SK-N-SH treated with all-trans-retinoic acid at 6 μM for 48 hours (cell line): ENCODE measurements around the gene GJA3.

ENCODE experiments used
- PATZ1 ChIP-seq: fragments of 250-450 bp; sonication (Bioruptor Pico); IDR thresholded peaks from 2 replicates; pipeline ENCODE4 v1.8.0; 2020; ENCODE audit warnings: mild to moderate bottlenecking, moderate library complexity, borderline replicate concordance
- RARB ChIP-seq: fragments of 250-450 bp; sonication (Bioruptor Pico); IDR thresholded peaks from 2 replicates; pipeline ENCODE4 v1.8.0; 2021; ENCODE audit warnings: mild to moderate bottlenecking, moderate library complexity

GRCh38 chr13:20193907-20194631 lies 33.2 kb upstream of the GJA3 start:
- TF ChIP-seq RARB (CRISPR knock-in tag) (no peak), PATZ1 (CRISPR knock-in tag) (no peak)
